ENCODE measurements around the gene ENOX2. TPM values are rescaled to one million over a fixed set of nuclear protein-coding genes. Genes with fewer than 3 reads are reported as not detected.

ENOX2 gene
- total and polyA plus RNA-seq, 3 donors from 2014 or later = 19.4 to 22.8 (median 20.1) TPM

DNA sequence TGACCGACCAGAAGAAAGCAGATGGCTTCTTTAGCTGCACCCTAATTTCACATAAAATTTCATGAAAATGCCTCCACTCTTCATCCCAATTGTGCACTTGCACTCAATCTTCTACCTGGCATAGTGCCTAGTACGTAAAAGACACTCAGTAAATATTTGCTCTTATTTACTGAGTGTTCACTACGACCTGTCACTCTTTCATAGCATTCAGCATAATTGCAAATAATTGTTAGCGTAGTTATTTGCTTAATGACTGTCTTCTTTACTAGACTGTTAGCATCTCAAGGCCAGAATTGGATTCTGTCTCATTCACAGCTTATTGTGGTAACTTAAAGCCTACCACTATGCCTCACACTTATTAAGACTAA is 130.2 kb downstream of the ENOX2 start:
- Histone ChIP-seq H3K36me3 (ENCODE audit: low read depth, missing control alignments) (no peaks in the 10 kb centered on the region), H3K4me3 (no peak overlapping the region), H3K9me3 (no peaks in the 10 kb centered on the region), H3K27ac (no peak overlapping the region), H3K4me1 (no peaks in the 10 kb centered on the region), H3K27me3 (no peaks in the 10 kb centered on the region)
- TF ChIP-seq, protein P1, sequence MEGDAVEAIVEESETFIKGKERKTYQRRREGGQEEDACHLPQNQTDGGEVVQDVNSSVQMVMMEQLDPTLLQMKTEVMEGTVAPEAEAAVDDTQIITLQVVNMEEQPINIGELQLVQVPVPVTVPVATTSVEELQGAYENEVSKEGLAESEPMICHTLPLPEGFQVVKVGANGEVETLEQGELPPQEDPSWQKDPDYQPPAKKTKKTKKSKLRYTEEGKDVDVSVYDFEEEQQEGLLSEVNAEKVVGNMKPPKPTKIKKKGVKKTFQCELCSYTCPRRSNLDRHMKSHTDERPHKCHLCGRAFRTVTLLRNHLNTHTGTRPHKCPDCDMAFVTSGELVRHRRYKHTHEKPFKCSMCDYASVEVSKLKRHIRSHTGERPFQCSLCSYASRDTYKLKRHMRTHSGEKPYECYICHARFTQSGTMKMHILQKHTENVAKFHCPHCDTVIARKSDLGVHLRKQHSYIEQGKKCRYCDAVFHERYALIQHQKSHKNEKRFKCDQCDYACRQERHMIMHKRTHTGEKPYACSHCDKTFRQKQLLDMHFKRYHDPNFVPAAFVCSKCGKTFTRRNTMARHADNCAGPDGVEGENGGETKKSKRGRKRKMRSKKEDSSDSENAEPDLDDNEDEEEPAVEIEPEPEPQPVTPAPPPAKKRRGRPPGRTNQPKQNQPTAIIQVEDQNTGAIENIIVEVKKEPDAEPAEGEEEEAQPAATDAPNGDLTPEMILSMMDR (IDR thresholded peaks at IDR 0.05) = no peak
- TF ChIP-seq POLR2A (IDR thresholded peaks at IDR 0.05) = no peak
- intact Hi-C loops (cut with DNase I; ENCODE audit: low total_unique reads) = no loop called here
- DNase-seq = no peak
- WGBS, 2 donors = 86 to 89% methylated on average over 4 of the region's 4 CpGs

DNA sequence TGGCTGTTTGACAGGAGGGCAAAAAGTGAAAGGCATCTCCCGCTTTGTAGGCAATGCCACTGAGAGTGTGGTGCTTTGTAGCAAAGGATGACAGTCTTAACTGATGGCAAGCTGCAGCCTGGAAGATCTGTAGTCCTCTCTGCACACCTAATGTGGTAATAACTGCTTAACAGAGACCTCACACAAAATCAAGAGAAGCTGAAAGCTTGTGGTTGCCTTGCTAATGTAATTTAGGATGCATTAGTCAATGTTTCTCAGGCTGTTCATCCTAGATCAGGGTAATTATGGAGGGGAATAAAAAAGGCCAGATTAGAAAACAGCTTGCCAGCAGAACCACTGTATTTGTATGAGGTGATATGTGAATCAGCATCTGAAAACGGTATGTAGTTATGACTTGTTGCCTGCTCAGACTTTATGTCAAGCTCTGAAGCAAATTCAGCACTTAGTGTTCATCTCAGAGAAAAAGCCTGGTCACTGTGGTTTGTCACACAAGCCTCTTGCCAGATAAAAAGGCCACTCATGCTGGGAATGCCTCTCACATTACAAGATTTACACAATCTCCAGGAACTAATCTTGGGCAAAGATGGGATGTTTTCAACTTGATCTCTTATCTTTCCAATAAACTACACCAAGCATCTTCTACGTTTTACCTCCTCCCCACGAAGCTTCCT is 130.8 kb downstream of the ENOX2 start:
- DNase-seq = no peak
- intact Hi-C loops (cut with DNase I; ENCODE audit: low total_unique reads) = no loop called here
- TF ChIP-seq, protein P1 (IDR thresholded peaks at IDR 0.05) = no peak
- TF ChIP-seq POLR2A (IDR thresholded peaks at IDR 0.05) = no peak

DNA sequence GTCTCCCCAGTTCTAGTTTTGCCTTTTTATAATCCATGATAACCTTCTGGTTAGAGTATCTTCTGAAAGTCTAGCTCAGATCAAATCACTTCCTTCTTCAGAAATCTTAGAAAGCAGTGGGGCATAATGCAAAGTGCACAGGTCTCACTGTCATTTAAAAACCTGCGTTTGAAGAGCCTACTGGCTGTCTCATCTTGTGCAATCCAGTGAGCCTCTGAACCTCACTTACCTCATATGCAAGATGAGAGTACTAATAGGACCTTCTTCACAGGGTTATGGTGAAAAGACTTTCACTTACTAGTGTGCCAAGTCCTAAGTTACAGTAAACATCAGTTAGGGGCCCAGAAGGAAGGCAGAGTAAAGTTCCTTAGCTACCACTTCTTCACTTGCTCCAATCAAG is 131.4 kb downstream of the ENOX2 start:
- no peak for DNase-seq
- no peaks in the 10 kb centered on the region for H3K9me3 ChIP-seq
- H3K27ac ChIP-seq = no peak overlapping the region
- H3K4me1 ChIP-seq = no peaks in the 10 kb centered on the region
- TF ChIP-seq, protein P1 (IDR thresholded peaks at IDR 0.05) = no peak
- TF ChIP-seq POLR2A (IDR thresholded peaks at IDR 0.05) = no peak
- no peaks in the 10 kb centered on the region for H3K27me3 ChIP-seq
- intact Hi-C loops (cut with DNase I; ENCODE audit: low total_unique reads) = no loop called here
- H3K4me3 ChIP-seq = no peak overlapping the region
- WGBS, 2 donors = 89% methylated on average over 1 of the region's 1 CpG; no CpG with 5 or more reads in 1 of the 2 donors
- H3K36me3 ChIP-seq (ENCODE audit: low read depth, missing control alignments) = no peaks in the 10 kb centered on the region

More for the DNA sequence above, 130.8 kb downstream of the ENOX2 start:
- Histone ChIP-seq H3K27me3 (no peaks in the 10 kb centered on the region), H3K4me1 (no peaks in the 10 kb centered on the region), H3K9me3 (no peaks in the 10 kb centered on the region), H3K4me3 (no peak overlapping the region), H3K27ac (no peak overlapping the region), H3K36me3 (ENCODE audit: low read depth, missing control alignments) (no peaks in the 10 kb centered on the region)
- WGBS, 2 donors = 86 to 88% methylated on average over 4 of the region's 4 CpGs

DNA sequence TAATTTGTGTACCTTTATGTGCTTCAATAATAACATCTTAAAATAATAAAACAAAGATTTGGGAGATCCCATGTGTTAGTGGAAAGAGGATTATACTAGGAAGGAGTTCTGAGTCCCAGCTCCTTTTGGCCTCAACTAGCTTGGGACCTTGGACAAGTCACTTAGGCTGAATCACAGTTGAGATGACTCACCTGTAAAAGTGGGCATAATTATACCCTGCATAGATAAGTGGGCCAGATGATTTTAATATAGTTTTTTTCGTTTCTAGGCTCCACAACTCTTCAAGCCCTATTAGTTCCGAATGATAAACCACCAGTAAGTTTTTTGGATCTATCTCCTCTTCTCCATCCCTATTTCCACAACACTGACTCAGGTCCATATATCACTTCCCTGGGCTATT is 131.8 kb downstream of the ENOX2 start:
- WGBS, 2 donors = 75 to 96% methylated on average over 2 of the region's 2 CpGs
- H3K27me3 ChIP-seq = no peaks in the 10 kb centered on the region
- no peaks in the 10 kb centered on the region for H3K36me3 ChIP-seq (ENCODE audit: low read depth, missing control alignments)
- intact Hi-C loops (cut with DNase I; ENCODE audit: low total_unique reads) = no loop called here
- H3K9me3 ChIP-seq = no peaks in the 10 kb centered on the region
- no peaks in the 10 kb centered on the region for H3K4me1 ChIP-seq
- no peak for DNase-seq
- H3K4me3 ChIP-seq = no peak overlapping the region
- no peak overlapping the region for H3K27ac ChIP-seq
- TF ChIP-seq, protein P1 (IDR thresholded peaks at IDR 0.05) = no peak
- no peak for TF ChIP-seq POLR2A (IDR thresholded peaks at IDR 0.05)

DNA sequence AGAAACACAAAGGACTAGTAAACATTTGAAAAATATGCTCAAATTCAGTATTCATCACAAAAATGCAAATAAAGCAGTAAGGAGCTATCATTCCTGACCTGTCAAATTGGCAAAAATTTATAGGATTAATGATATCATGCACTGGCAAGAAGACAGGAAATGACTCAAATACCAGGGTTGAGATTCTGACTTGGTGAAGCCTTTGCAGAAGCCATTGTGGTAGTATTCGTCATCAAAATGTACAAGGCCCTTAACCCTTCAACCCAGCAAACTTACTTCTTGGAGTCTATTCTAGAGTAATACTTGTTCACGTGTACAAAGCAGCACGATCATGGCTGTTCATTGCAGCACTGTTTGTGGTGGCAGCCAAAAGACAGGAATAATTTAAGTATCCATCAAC is 132.4 kb downstream of the ENOX2 start:
- Histone ChIP-seq H3K36me3 (ENCODE audit: low read depth, missing control alignments) (no peaks in the 10 kb centered on the region), H3K27me3 (no peaks in the 10 kb centered on the region), H3K27ac (no peak overlapping the region), H3K4me3 (no peak overlapping the region), H3K9me3 (no peaks in the 10 kb centered on the region), H3K4me1 (no peaks in the 10 kb centered on the region)
- 93% methylated on average over 3 of the region's 3 CpGs for WGBS, 2 donors
- TF ChIP-seq, protein P1 (IDR thresholded peaks at IDR 0.05) = no peak
- TF ChIP-seq POLR2A (IDR thresholded peaks at IDR 0.05) = no peak
- intact Hi-C loops (cut with DNase I; ENCODE audit: low total_unique reads) = no loop called here
- DNase-seq = no peak

Measured in testis (tissue), 3 donors.